Hepatocyte (in vitro differentiated cells): ENCODE measurements around the gene PRKAG2. TPM values are rescaled to one million over a fixed set of nuclear protein-coding genes. Genes with fewer than 3 reads are reported as not detected.

Experiments
- DNase-seq: peaks from one replicate; pipeline ENCODE4 v3.0.0-alpha.2; 2016; ENCODE audit warnings: low spot score
- H2AFZ ChIP-seq: fragments of 200-600 bp; sonication (generic); 2 replicates; pipeline ENCODE4 v1.6.0; 2016; ENCODE audit warnings: antibody characterized with exemption, mild to moderate bottlenecking
- H3K27ac ChIP-seq: fragments of 200-600 bp; sonication (generic); 2 replicates; pipeline ENCODE4 v1.5.1; 2016; ENCODE audit warnings: mild to moderate bottlenecking
- H3K27me3 ChIP-seq: fragments of 200-600 bp; sonication (generic); 2 replicates; pipeline ENCODE4 v1.6.1; 2016
- H3K36me3 ChIP-seq: fragments of 200-600 bp; sonication (generic); replicated peaks from 2 replicates; pipeline ENCODE4 v1.5.1; 2016; ENCODE audit warnings: low read depth; ENCODE audit not compliant: insufficient read depth
- H3K4me1 ChIP-seq: fragments of 200-600 bp; sonication (generic); 2 replicates; pipeline ENCODE4 v1.5.1; 2016; ENCODE audit warnings: mild to moderate bottlenecking, moderate library complexity; ENCODE audit not compliant: insufficient read depth
- H3K4me2 ChIP-seq: fragments of 200-600 bp; sonication (generic); 2 replicates; pipeline ENCODE4 v1.6.0; 2016
- H3K4me3 ChIP-seq: fragments of 200-600 bp; sonication (generic); 2 replicates; pipeline ENCODE4 v1.5.1; 2016; ENCODE audit warnings: mild to moderate bottlenecking
- H3K79me2 ChIP-seq: fragments of 200-600 bp; sonication (generic); 2 replicates; pipeline ENCODE4 v1.6.0; 2017; ENCODE audit warnings: mild to moderate bottlenecking
- H3K9me2 ChIP-seq: fragments of 200-600 bp; sonication (generic); replicated peaks from 2 replicates; pipeline ENCODE4 v1.6.0; 2017; ENCODE audit warnings: mild to moderate bottlenecking; ENCODE audit not compliant: insufficient read depth
- H3K9me3 ChIP-seq: fragments of 200-600 bp; sonication (generic); 2 replicates; pipeline ENCODE4 v1.5.1; 2016; ENCODE audit warnings: low read depth, mild to moderate bottlenecking
- H4K20me1 ChIP-seq: fragments of 200-600 bp; sonication (generic); 2 replicates; pipeline ENCODE4 v1.6.0; 2016; ENCODE audit warnings: mild to moderate bottlenecking; ENCODE audit not compliant: insufficient read depth, poor library complexity, severe bottlenecking
- CTCF ChIP-seq: fragments of 200-600 bp; sonication (generic); IDR thresholded peaks from 2 replicates; pipeline ENCODE4 v1.5.1; 2016; ENCODE audit warnings: antibody characterized with exemption, mild to moderate bottlenecking; ENCODE audit not compliant: poor library complexity
- EZH2 ChIP-seq: fragments of 200-600 bp; sonication (generic); IDR thresholded peaks from 2 replicates; pipeline ENCODE4 v1.6.1; 2016; ENCODE audit warnings: antibody characterized with exemption, mild to moderate bottlenecking, borderline replicate concordance
- EZH2phosphoT487 ChIP-seq: fragments of 200-600 bp; sonication (generic); IDR thresholded peaks from one replicate; pipeline ENCODE4 v1.6.1; 2018; ENCODE audit warnings: antibody characterized with exemption, mild to moderate bottlenecking, low read depth, moderate library complexity; ENCODE audit not compliant: unreplicated experiment, severe bottlenecking
- WGBS: methylation state at CpG from one replicate; pipeline ENCODE4 v1.1.6; 2016; ENCODE audit warnings: low lambda C conversion rate; ENCODE audit errors: missing lambda C conversion rate; 5-methylcytosine and 5-hydroxymethylcytosine counted together
- polyA plus RNA-seq: library from polyadenylated mRNA; unstranded; fragments of >200 nt; fragmentation: Nextera tagmentation; extraction: Ambion mirVana; gene quantifications from 2 replicates; pipeline ENCODE4 v1.2.1, GENCODE V29; 2016
- total RNA-seq: library from RNA; depleted of rRNA; stranded (reverse); fragments of >200 nt; gene quantifications from 2 replicates; pipeline ENCODE4 v1.2.3, GENCODE V29; 2014

PRKAG2 gene
- total and polyA plus RNA-seq, 2 experiments from 2014 or later, result 17.8 to 23.4 TPM

- no peak for DNase-seq
- Histone ChIP-seq H3K4me1 (peaks cover 14% of the 10 kb centered on the region), H3K4me3 (no peak overlapping the region), H3K36me3 (no peaks in the 10 kb centered on the region), H3K9me3 (no peaks in the 10 kb centered on the region), H4K20me1 (no peaks in the 10 kb centered on the region), H3K27me3 (no peaks in the 10 kb centered on the region), H3K9me2 (no peaks in the 10 kb centered on the region), H2AFZ (no peak overlapping the region), H3K4me2 (no peak overlapping the region), H3K27ac (no peak overlapping the region), H3K79me2 (no peaks in the 10 kb centered on the region)
- TF ChIP-seq CTCF (no peak), EZH2 (no peak), EZH2phosphoT487 (no peak)
- 72% methylated on average over 8 of the region's 8 CpGs for WGBS
Observed at GRCh38 chr7:151731022-151731441, 145.9 kb downstream of the PRKAG2 start.

DNA sequence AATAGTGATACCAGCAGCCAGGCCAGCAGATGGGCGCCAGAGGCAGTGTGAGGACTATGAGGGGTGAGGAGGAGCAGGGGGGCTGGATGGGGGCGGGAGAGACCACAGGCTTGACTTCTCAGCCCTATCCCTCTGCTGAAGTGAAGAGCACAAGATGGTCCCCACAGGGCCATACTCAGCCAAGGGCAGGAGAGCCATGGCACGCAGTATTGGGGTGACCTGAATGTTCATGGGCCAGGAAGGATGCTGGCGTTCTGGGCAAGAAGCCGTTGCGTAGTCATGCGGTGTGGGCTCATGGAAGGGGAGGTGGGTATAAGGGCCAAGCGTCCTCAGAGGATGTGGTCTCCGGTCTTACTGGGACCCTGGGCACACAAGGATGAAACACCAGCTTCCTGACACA is 146.3 kb downstream of the PRKAG2 start:
- TF ChIP-seq EZH2 (no peak), EZH2phosphoT487 (no peak), CTCF (no peak)
- Histone ChIP-seq H3K79me2 (no peaks in the 10 kb centered on the region), H3K27ac (no peak overlapping the region), H4K20me1 (no peaks in the 10 kb centered on the region), H3K4me1 (peaks cover 9% of the 10 kb centered on the region), H3K36me3 (no peaks in the 10 kb centered on the region), H3K9me3 (no peaks in the 10 kb centered on the region), H3K4me2 (no peak overlapping the region), H3K4me3 (no peak overlapping the region), H2AFZ (no peak overlapping the region), H3K27me3 (no peaks in the 10 kb centered on the region), H3K9me2 (no peaks in the 10 kb centered on the region)
- DNase-seq, result no peak
- 91% methylated on average over 9 of the region's 9 CpGs for WGBS

DNA sequence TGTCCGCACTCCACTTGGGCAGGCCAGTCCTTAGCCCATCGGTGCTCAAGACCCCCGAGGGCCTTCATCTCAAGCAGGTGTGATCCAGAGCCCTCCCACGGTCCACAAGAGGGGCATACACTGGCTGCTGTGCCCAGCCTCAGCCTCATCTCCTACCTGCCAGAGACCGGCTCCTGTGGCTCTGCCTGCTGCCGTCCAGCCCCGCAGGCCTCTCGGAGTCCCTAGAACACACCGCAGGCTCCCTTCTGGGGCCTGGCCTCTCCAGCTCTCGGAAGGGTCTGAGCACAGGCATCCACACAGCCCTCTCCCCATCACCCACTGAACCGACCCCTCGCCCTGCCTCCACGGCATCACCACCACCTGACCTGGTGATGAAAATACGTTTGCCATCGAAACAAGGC is 147.4 kb downstream of the PRKAG2 start:
- no peaks in the 10 kb centered on the region for H3K79me2 ChIP-seq
- H3K4me2 ChIP-seq, result no peak overlapping the region
- no peak overlapping the region for H3K4me3 ChIP-seq
- DNase-seq, result no peak
- no peak for TF ChIP-seq EZH2
- TF ChIP-seq CTCF, result no peak
- no peak for TF ChIP-seq EZH2phosphoT487
- H2AFZ ChIP-seq, result no peak overlapping the region
- no peaks in the 10 kb centered on the region for H3K9me3 ChIP-seq
- H3K27me3 ChIP-seq, result no peaks in the 10 kb centered on the region
- WGBS, result 92% methylated on average over 15 of the region's 15 CpGs
- H4K20me1 ChIP-seq, result no peaks in the 10 kb centered on the region
- H3K36me3 ChIP-seq, result no peaks in the 10 kb centered on the region
- H3K4me1 ChIP-seq, result peaks cover 8% of the 10 kb centered on the region
- H3K9me2 ChIP-seq, result no peaks in the 10 kb centered on the region
- no peak overlapping the region for H3K27ac ChIP-seq

- no peaks in the 10 kb centered on the region for H3K9me2 ChIP-seq
- no peak overlapping the region for H2AFZ ChIP-seq
- WGBS, result 96% methylated on average over 14 of the region's 14 CpGs
- no peak overlapping the region for H3K4me2 ChIP-seq
- TF ChIP-seq EZH2phosphoT487 (no peak), CTCF (no peak), EZH2 (no peak)
- DNase-seq, result no peak
- no peaks in the 10 kb centered on the region for H3K79me2 ChIP-seq
- no peaks in the 10 kb centered on the region for H4K20me1 ChIP-seq
- H3K27me3 ChIP-seq, result no peaks in the 10 kb centered on the region
- no peaks in the 10 kb centered on the region for H3K9me3 ChIP-seq
- H3K4me3 ChIP-seq, result no peak overlapping the region
- no peaks in the 10 kb centered on the region for H3K36me3 ChIP-seq
- H3K27ac ChIP-seq, result no peak overlapping the region
- H3K4me1 ChIP-seq, result peaks cover 8% of the 10 kb centered on the region
Observed at GRCh38 chr7:151728746-151729145, 148.2 kb downstream of the PRKAG2 start.
